ENCODE results near the gene TMEM255B. TPM values are rescaled to one million over a fixed set of nuclear protein-coding genes. Genes with fewer than 3 reads are reported as not detected.

Gene TMEM255B
- total RNA-seq, 2 experiments from 2014 or later: 1.0 to 1.2 TPM

DNA sequence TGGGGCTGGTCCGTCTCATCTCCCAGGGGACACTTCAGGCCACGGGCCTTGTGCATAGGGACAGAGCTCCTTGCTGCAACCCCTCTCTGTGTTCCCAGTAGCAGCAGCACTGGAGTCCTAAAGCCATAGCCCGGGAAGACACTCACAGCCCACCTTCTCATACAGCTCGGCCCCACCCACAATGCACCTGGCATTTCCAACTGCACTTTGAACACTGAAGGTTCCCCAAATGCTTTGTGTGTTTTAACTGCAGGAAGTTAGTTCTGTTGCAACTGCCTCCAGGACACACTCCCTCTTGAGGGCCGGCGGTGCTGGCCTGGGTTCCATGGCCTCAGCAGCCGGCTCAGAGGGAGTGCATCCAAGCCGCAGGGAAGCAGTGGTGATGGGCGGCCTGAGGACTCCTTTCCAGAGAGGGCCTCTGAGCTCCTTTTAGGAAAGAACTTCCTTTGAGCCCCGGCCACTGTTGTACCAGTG lies 22.7 kb upstream of the TMEM255B start:
- peaks cover 2 to 14% of the 10 kb centered on the region in 2 experiments for H3K27me3 ChIP-seq (ENCODE audit: control insufficient read depth in 1 of 2, insufficient read depth in 2 of 2, low read length in 2 of 2)
- no peaks in the 10 kb centered on the region for H3K36me3 Mint-ChIP-seq (ENCODE audit: low read depth)
- no peak overlapping the region for H3K4me3 Mint-ChIP-seq
- H3K27ac Mint-ChIP-seq: no peak overlapping the region
- peaks cover 10% of the 10 kb centered on the region for H3K27me3 Mint-ChIP-seq
- peaks cover 0 to 25% of the 10 kb centered on the region in 2 experiments for H3K9me3 ChIP-seq (ENCODE audit: control insufficient read depth in 1 of 2, insufficient read depth in 1 of 2, low read length in 2 of 2)
- CTCF ChIA-PET: no interaction called here
- DNase-seq (no peak), ATAC-seq (ENCODE audit: poor library complexity) (no peak)
- no peak overlapping the region for H3K4me3 ChIP-seq (ENCODE audit: low read length)
- peaks cover 12% of the 10 kb centered on the region for H3K4me1 ChIP-seq (ENCODE audit: insufficient read depth, low read length)
- peaks cover 8% of the 10 kb centered on the region for H3K4me1 Mint-ChIP-seq (ENCODE audit: low read depth)
- TF ChIP-seq, protein P1, sequence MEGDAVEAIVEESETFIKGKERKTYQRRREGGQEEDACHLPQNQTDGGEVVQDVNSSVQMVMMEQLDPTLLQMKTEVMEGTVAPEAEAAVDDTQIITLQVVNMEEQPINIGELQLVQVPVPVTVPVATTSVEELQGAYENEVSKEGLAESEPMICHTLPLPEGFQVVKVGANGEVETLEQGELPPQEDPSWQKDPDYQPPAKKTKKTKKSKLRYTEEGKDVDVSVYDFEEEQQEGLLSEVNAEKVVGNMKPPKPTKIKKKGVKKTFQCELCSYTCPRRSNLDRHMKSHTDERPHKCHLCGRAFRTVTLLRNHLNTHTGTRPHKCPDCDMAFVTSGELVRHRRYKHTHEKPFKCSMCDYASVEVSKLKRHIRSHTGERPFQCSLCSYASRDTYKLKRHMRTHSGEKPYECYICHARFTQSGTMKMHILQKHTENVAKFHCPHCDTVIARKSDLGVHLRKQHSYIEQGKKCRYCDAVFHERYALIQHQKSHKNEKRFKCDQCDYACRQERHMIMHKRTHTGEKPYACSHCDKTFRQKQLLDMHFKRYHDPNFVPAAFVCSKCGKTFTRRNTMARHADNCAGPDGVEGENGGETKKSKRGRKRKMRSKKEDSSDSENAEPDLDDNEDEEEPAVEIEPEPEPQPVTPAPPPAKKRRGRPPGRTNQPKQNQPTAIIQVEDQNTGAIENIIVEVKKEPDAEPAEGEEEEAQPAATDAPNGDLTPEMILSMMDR (IDR thresholded peaks at IDR 0.05): no peak
- H3K36me3 ChIP-seq (ENCODE audit: insufficient read depth, low read length): no peaks in the 10 kb centered on the region
- H3K9me3 Mint-ChIP-seq: no peaks in the 10 kb centered on the region
- POLR2A ChIA-PET: no interaction called here
- H3K27ac ChIP-seq (ENCODE audit: low read depth in 1 of 2, low read length in 2 of 2): no peak overlapping the region
- intact Hi-C loops (cut with DNase I, micrococcal nuclease): no loop called here

DNA sequence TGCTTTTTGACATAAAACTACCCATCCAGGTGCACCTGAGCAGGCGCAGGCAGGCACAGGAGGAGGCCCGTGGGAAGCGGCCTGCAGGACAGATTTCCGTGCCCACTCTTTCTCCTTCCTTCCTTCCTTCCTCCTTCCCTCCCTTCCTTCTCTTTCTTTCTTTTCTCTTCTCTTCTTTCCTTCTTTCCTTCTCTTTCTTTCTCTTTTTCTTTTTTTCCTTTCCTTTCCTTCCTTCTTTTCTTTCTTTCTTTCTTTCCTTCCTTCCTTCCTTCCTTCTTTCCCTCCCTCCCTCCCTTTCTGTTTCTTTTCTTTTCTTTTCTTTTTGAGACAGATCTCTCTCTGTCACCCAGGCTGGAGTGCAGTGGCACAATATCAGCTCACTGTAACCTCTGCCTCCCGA lies 21.2 kb upstream of the TMEM255B start:
- no peaks in the 10 kb centered on the region for H3K9me3 Mint-ChIP-seq

DNA sequence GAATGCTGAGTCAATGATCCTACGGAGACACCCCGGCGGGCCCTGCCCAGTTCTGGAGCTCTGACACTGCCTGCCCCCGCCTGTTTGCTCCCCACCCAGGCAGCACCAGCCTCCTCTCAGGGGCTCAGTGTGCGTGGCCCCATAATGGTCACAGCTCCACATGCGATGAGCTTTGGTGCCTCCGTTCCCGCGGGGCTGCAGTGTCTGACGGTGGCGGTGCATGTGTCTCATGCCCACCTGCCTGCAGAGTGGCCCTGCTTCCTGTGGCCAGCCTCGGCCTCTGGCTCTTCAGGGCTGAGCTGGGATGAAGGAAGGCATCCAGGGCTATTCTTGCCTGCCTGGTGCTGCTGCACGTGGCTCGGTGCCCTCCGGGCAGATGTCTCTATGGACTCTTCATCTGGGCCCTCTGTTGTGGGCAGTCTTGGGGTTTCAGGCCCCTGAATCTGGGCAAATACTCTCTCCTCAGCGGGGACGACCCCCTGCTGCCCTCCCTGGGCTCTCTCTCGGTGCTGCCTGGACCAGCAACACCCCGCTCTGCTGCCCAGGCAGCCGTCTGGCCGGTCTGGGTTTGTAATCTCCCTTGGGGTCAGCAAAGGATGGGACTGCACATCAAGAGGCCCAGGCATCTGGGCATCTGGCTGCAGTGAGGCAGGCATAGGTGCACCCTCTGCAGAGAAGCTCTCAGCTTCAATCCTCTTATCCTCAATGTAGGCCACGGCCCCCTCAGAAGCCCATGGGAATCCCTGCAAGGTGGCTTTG lies 19.3 kb upstream of the TMEM255B start:
- TF ChIP-seq, protein P1 (IDR thresholded peaks at IDR 0.05): no peak
- no peak for ATAC-seq (ENCODE audit: poor library complexity)
- Histone ChIP-seq H3K4me3 (ENCODE audit: low read length) (no peak overlapping the region), H3K36me3 (ENCODE audit: insufficient read depth, low read length) (no peaks in the 10 kb centered on the region), H3K27me3 (ENCODE audit: control insufficient read depth in 1 of 2, insufficient read depth in 2 of 2, low read length in 2 of 2) (peaks cover 12 to 29% of the 10 kb centered on the region in 2 experiments), H3K9me3 (ENCODE audit: control insufficient read depth in 1 of 2, insufficient read depth in 1 of 2, low read length in 2 of 2) (peaks cover 0 to 16% of the 10 kb centered on the region in 2 experiments), H3K27ac (ENCODE audit: low read depth in 1 of 2, low read length in 2 of 2) (no peak overlapping the region), H3K4me1 (ENCODE audit: insufficient read depth, low read length) (peaks cover 30% of the 10 kb centered on the region)
- no peaks in the 10 kb centered on the region for H3K9me3 Mint-ChIP-seq
- CTCF ChIA-PET: no interaction called here
- H3K27me3 Mint-ChIP-seq: peaks cover 27% of the 10 kb centered on the region
- DNase-seq: no peak
- POLR2A ChIA-PET: no interaction called here
- no peak overlapping the region for H3K27ac Mint-ChIP-seq
- H3K4me1 Mint-ChIP-seq (ENCODE audit: low read depth): peaks cover 23% of the 10 kb centered on the region
- intact Hi-C loops (cut with DNase I, micrococcal nuclease): no loop called here
- H3K36me3 Mint-ChIP-seq (ENCODE audit: low read depth): no peaks in the 10 kb centered on the region
- H3K4me3 Mint-ChIP-seq: no peak overlapping the region

More for the DNA sequence above, 21.2 kb upstream of the TMEM255B start:
- CTCF ChIA-PET: no interaction called here
- Histone ChIP-seq H3K27ac (ENCODE audit: low read depth in 1 of 2, low read length in 2 of 2) (no peak overlapping the region), H3K4me3 (ENCODE audit: low read length) (no peak overlapping the region), H3K4me1 (ENCODE audit: insufficient read depth, low read length) (peaks cover 27% of the 10 kb centered on the region), H3K9me3 (ENCODE audit: control insufficient read depth in 1 of 2, insufficient read depth in 1 of 2, low read length in 2 of 2) (peaks cover 0 to 26% of the 10 kb centered on the region in 2 experiments), H3K27me3 (ENCODE audit: control insufficient read depth in 1 of 2, insufficient read depth in 2 of 2, low read length in 2 of 2) (peaks cover 6 to 26% of the 10 kb centered on the region in 2 experiments), H3K36me3 (ENCODE audit: insufficient read depth, low read length) (no peaks in the 10 kb centered on the region)
- ATAC-seq (ENCODE audit: poor library complexity) (no peak), DNase-seq (no peak)
- no peak overlapping the region for H3K4me3 Mint-ChIP-seq
- H3K27me3 Mint-ChIP-seq: peaks cover 25% of the 10 kb centered on the region
- TF ChIP-seq, protein P1 (IDR thresholded peaks at IDR 0.05): no peak
- intact Hi-C loops (cut with DNase I, micrococcal nuclease): no loop called here
- POLR2A ChIA-PET: no interaction called here
- H3K27ac Mint-ChIP-seq: no peak overlapping the region
- H3K4me1 Mint-ChIP-seq (ENCODE audit: low read depth): peaks cover 23% of the 10 kb centered on the region
- H3K36me3 Mint-ChIP-seq (ENCODE audit: low read depth): no peaks in the 10 kb centered on the region

All from CD4-positive, alpha-beta T cell (primary cell).